ENCODE data around the gene ATP8A1.

DNA sequence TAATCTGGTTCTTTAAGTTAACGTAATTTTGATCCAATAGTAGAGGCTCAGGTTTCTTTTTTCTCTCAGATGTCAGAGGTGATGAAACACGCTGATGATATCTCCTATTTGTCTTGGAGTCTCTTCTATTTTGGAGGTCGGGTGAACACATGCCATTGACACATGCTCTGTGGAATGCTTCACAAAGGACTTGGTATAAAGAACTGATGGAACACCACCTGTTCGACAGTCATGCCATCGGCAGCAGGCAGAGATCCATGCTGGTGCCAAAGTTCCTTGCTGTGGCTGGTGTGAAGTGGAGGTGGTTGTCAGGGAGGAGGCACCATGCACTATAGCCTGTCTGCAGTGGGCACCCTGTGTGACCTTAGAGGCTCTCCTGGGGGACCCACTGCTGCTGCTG lies 94.9 kb downstream of the ATP8A1 start:
- TF ChIP-seq, protein P1, sequence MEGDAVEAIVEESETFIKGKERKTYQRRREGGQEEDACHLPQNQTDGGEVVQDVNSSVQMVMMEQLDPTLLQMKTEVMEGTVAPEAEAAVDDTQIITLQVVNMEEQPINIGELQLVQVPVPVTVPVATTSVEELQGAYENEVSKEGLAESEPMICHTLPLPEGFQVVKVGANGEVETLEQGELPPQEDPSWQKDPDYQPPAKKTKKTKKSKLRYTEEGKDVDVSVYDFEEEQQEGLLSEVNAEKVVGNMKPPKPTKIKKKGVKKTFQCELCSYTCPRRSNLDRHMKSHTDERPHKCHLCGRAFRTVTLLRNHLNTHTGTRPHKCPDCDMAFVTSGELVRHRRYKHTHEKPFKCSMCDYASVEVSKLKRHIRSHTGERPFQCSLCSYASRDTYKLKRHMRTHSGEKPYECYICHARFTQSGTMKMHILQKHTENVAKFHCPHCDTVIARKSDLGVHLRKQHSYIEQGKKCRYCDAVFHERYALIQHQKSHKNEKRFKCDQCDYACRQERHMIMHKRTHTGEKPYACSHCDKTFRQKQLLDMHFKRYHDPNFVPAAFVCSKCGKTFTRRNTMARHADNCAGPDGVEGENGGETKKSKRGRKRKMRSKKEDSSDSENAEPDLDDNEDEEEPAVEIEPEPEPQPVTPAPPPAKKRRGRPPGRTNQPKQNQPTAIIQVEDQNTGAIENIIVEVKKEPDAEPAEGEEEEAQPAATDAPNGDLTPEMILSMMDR (IDR thresholded peaks at IDR 0.05 in 4 of 5, conservative IDR thresholded peaks at IDR 0.05 in 1 of 5), result no peak
- no peak for TF ChIP-seq POLR2A (IDR thresholded peaks at IDR 0.05)

All from gastrocnemius medialis (tissue), 4 donors.